PC-9 (cell line): Measurements from ENCODE around the gene APBA1. TPM values are rescaled to one million over a fixed set of nuclear protein-coding genes. Genes with fewer than 3 reads are reported as not detected.

Source experiments
- BruUV-seq: library from RNA; stranded (reverse); fragments of 400-500 nt; replicated peaks from 2 replicates; lab custom pipeline; 2021; lab: Mats Ljungman, UMichigan
- CTCF ChIA-PET: fragments of 300-600 bp; sonication (Branson Sonifier 250); formaldehyde crosslinking; loops from one replicate; lab custom pipeline; 2022; ENCODE audit warnings: antibody characterized with exemption; lab: Charles Lee
- POLR2A ChIA-PET: fragments of 300-600 bp; sonication (Branson Sonifier 250); formaldehyde crosslinking; loops from one replicate; lab custom pipeline; 2022; ENCODE audit warnings: antibody characterized with exemption; ENCODE audit not compliant: unreplicated experiment; lab: Charles Lee
- DNase-seq, 2 experiments: peaks; one replicate each; pipeline versions ENCODE4 v3.0.0 to v3.0.0-alpha.2; 2015 to 2022; ENCODE audit warnings: mixed read lengths in 1 of 2
- H2AFZ ChIP-seq: fragments of 200-600 bp; sonication (generic); 2 replicates; pipeline ENCODE4 v1.8.1; 2017; ENCODE audit warnings: antibody characterized with exemption
- H3F3A ChIP-seq: fragments of 200-600 bp; sonication (generic); 2 replicates; pipeline ENCODE4 v1.8.1; 2017; ENCODE audit warnings: antibody characterized with exemption, mild to moderate bottlenecking, low read depth; ENCODE audit not compliant: insufficient read depth
- H3K27ac ChIP-seq: fragments of 200-600 bp; sonication (generic); 2 replicates; pipeline ENCODE4 v1.6.1; 2016; ENCODE audit warnings: mixed run types
- H3K27me3 ChIP-seq: fragments of 200-600 bp; sonication (generic); 2 replicates; pipeline ENCODE4 v1.6.1; 2016; ENCODE audit warnings: low read depth, mixed run types; ENCODE audit not compliant: insufficient read depth
- H3K36me3 ChIP-seq: fragments of 200-600 bp; sonication (generic); 2 replicates; pipeline ENCODE4 v1.6.1; 2016; ENCODE audit warnings: low read depth, mixed run types
- H3K4me1 ChIP-seq: fragments of 200-600 bp; sonication (generic); replicated peaks from 2 replicates; pipeline ENCODE4 v1.6.1; 2016; ENCODE audit warnings: mixed run types; ENCODE audit not compliant: insufficient read depth
- H3K4me2 ChIP-seq: fragments of 200-600 bp; sonication (generic); 2 replicates; pipeline ENCODE4 v1.6.1; 2017; ENCODE audit warnings: mixed run types
- H3K4me3 ChIP-seq: fragments of 200-600 bp; sonication (generic); 2 replicates; pipeline ENCODE4 v1.6.1; 2016; ENCODE audit warnings: mixed run types
- H3K79me2 ChIP-seq: fragments of 200-600 bp; sonication (generic); 2 replicates; pipeline ENCODE4 v1.6.1; 2017; ENCODE audit warnings: low read depth, mixed run types
- H3K9me2 ChIP-seq: fragments of 200-600 bp; sonication (generic); 2 replicates; pipeline ENCODE4 v1.8.1; 2017; ENCODE audit warnings: mild to moderate bottlenecking; ENCODE audit not compliant: insufficient read depth
- H3K9me3 ChIP-seq: fragments of 200-600 bp; sonication (generic); 2 replicates; pipeline ENCODE4 v1.8.1; 2016; ENCODE audit warnings: low read depth; ENCODE audit not compliant: insufficient read depth
- H4K20me1 ChIP-seq: fragments of 200-600 bp; sonication (generic); 2 replicates; pipeline ENCODE4 v1.8.1; 2017; ENCODE audit not compliant: insufficient read depth
- CTCF ChIP-seq: fragments of 200-600 bp; sonication (generic); conservative IDR thresholded peaks from 2 replicates; pipeline ENCODE4 v1.6.1; 2017; ENCODE audit warnings: mixed run types, antibody characterized with exemption, mild to moderate bottlenecking, moderate library complexity
- EZH2 ChIP-seq: fragments of 200-600 bp; sonication (generic); IDR thresholded peaks from 2 replicates; pipeline ENCODE4 v1.8.0; 2017; ENCODE audit warnings: antibody characterized with exemption, low read depth
- intact Hi-C: fragments of 100-400 bp; cut with micrococcal nuclease; formaldehyde crosslinking; loops from one replicate; pipeline ENCODE4 v1.10.0; 2022; ENCODE audit not compliant: unreplicated experiment
- total RNA-seq: library from RNA; stranded (reverse); gene quantifications from 2 replicates; pipeline ENCODE4 v1.2.3, GENCODE V29; 2021

Gene APBA1
- total RNA-seq, 1 experiment from 2014 or later = 0.44 TPM

GRCh38 chr9:69379270-69379982, 292.7 kb downstream of the APBA1 start:
- BruUV-seq = no TSS peak
- POLR2A ChIA-PET = interaction anchor here (0.6 kb wide), 1 partner anchor 47 kb away, joined by 5 read pairs; no protein-coding TSS in a partner anchor
- H2AFZ ChIP-seq = peak overlapping the region; percentile 30
- CTCF ChIA-PET = no interaction called here
- no peaks in the 10 kb centered on the region for H4K20me1 ChIP-seq
- H3K27me3 ChIP-seq = no peaks in the 10 kb centered on the region
- no peaks in the 10 kb centered on the region for H3K79me2 ChIP-seq
- H3K9me3 ChIP-seq = no peaks in the 10 kb centered on the region
- peak overlapping the region; percentile 44 for H3K27ac ChIP-seq
- peak overlapping the region; percentile 75 for H3K4me2 ChIP-seq
- peaks cover 32% of the 10 kb centered on the region for H3K4me1 ChIP-seq
- peak; percentile 60 to 74 for DNase-seq
- peaks cover 17% of the 10 kb centered on the region for H3F3A ChIP-seq
- no peaks in the 10 kb centered on the region for H3K9me2 ChIP-seq
- TF ChIP-seq EZH2 (no peak), CTCF (no peak)
- intact Hi-C loops = loop anchor here (2.0 kb wide), 1 partner anchor 55 kb away; the partner anchor contains the start of gene ENTREP1
- no peaks in the 10 kb centered on the region for H3K36me3 ChIP-seq
- H3K4me3 ChIP-seq = peak overlapping the region; percentile 35; the same call in 1 of the 2 replicates

- Histone ChIP-seq H3K27me3 (no peaks in the 10 kb centered on the region), H3F3A (peaks cover 17% of the 10 kb centered on the region), H3K9me2 (no peaks in the 10 kb centered on the region), H3K4me1 (peaks cover 32% of the 10 kb centered on the region), H4K20me1 (no peaks in the 10 kb centered on the region), H3K9me3 (no peaks in the 10 kb centered on the region), H3K27ac (no peak overlapping the region), H3K36me3 (no peaks in the 10 kb centered on the region), H3K4me3 (no peak overlapping the region), H3K79me2 (no peaks in the 10 kb centered on the region), H2AFZ (no peak overlapping the region), H3K4me2 (no peak overlapping the region)
- DNase-seq = no peak
- intact Hi-C loops = loop anchor here (2.0 kb wide), 1 partner anchor 53 kb away; the partner anchor contains the start of gene ENTREP1
- no peak for TF ChIP-seq CTCF
- TF ChIP-seq EZH2 = no peak
- ChIA-PET CTCF (no interaction called here), POLR2A (no interaction called here)
- no TSS peak for BruUV-seq
Measured at GRCh38 chr9:69377981-69378380, 294.2 kb downstream of the APBA1 start.

Other genes with a start within 250 kb of the APBA1 start
- 44.9 and 47.3 TPM in 2 replicates for gene PTAR1, start 87.6 kb upstream of the APBA1 start, total RNA-seq
- gene CFAP95, start 148.4 kb upstream of the APBA1 start, total RNA-seq = not detected in 2 replicates